Smooth muscle cell (in vitro differentiated cells): ENCODE results near the gene IGDCC3. TPM values are rescaled to one million over a fixed set of nuclear protein-coding genes. Genes with fewer than 3 reads are reported as not detected.

Source experiments
- DNase-seq: peaks from one replicate; lab custom pipeline; 2025; ENCODE audit not compliant: unreplicated experiment; lab: John Stamatoyannopoulos, UW
- H2AFZ ChIP-seq: fragments of 200-600 bp; sonication (generic); 2 replicates; pipeline ENCODE4 v1.6.0; 2016; ENCODE audit warnings: antibody characterized with exemption, low read depth, mild to moderate bottlenecking
- H3F3A ChIP-seq: fragments of 200-600 bp; sonication (generic); 2 replicates; pipeline ENCODE4 v1.6.0; 2017; ENCODE audit warnings: antibody characterized with exemption, low read depth
- H3K27ac ChIP-seq: fragments of 200-600 bp; sonication (generic); 2 replicates; pipeline ENCODE4 v1.5.1; 2016; ENCODE audit warnings: low read depth, mild to moderate bottlenecking
- H3K27me3 ChIP-seq: fragments of 200-600 bp; sonication (generic); 2 replicates; pipeline ENCODE4 v1.6.1; 2016; ENCODE audit warnings: low read depth, mild to moderate bottlenecking
- H3K36me3 ChIP-seq: fragments of 200-600 bp; sonication (generic); 2 replicates; pipeline ENCODE4 v1.5.1; 2016; ENCODE audit warnings: low read depth
- H3K4me1 ChIP-seq: fragments of 200-600 bp; sonication (generic); 2 replicates; pipeline ENCODE4 v1.5.1; 2016; ENCODE audit warnings: low read depth
- H3K4me2 ChIP-seq: fragments of 200-600 bp; sonication (generic); 2 replicates; pipeline ENCODE4 v1.6.0; 2016; ENCODE audit warnings: mild to moderate bottlenecking
- H3K4me3 ChIP-seq: fragments of 200-600 bp; sonication (generic); 2 replicates; pipeline ENCODE4 v1.5.1; 2016; ENCODE audit warnings: mild to moderate bottlenecking
- H3K79me2 ChIP-seq: fragments of 200-600 bp; sonication (generic); 2 replicates; pipeline ENCODE4 v1.6.0; 2016; ENCODE audit warnings: low read depth, mild to moderate bottlenecking
- H3K9ac ChIP-seq: fragments of 200-600 bp; sonication (generic); 2 replicates; pipeline ENCODE4 v1.6.0; 2016; ENCODE audit warnings: low read depth
- H3K9me3 ChIP-seq: fragments of 200-600 bp; sonication (generic); replicated peaks from 2 replicates; pipeline ENCODE4 v1.5.1; 2016; ENCODE audit warnings: low read depth
- H4K20me1 ChIP-seq: fragments of 200-600 bp; sonication (generic); 2 replicates; pipeline ENCODE4 v1.6.0; 2016; ENCODE audit warnings: low read depth
- CTCF ChIP-seq: fragments of 200-600 bp; sonication (generic); IDR thresholded peaks from 2 replicates; pipeline ENCODE4 v1.5.1; 2017; ENCODE audit warnings: borderline replicate concordance, mild to moderate bottlenecking, antibody characterized with exemption; ENCODE audit not compliant: insufficient read depth, poor library complexity, severe bottlenecking
- whole genome bisulfite sequencing: methylation state at CpG from one replicate; pipeline ENCODE4 v1.1.7; 2016; ENCODE audit warnings: low lambda C conversion rate; 5-methylcytosine and 5-hydroxymethylcytosine counted together
- polyA plus RNA-seq: library from polyadenylated mRNA; unstranded; fragments of >200 nt; fragmentation: Nextera tagmentation; extraction: Ambion mirVana; gene quantifications from 2 replicates; pipeline ENCODE4 v1.2.1, GENCODE V29; 2016
- total RNA-seq: library from RNA; depleted of rRNA; stranded (reverse); fragments of >200 nt; gene quantifications from 2 replicates; pipeline ENCODE4 v1.2.3, GENCODE V29; 2014

The IGDCC3 gene
- total and polyA plus RNA-seq, 2 experiments from 2014 or later, result 3.2 to 5.9 TPM

DNA sequence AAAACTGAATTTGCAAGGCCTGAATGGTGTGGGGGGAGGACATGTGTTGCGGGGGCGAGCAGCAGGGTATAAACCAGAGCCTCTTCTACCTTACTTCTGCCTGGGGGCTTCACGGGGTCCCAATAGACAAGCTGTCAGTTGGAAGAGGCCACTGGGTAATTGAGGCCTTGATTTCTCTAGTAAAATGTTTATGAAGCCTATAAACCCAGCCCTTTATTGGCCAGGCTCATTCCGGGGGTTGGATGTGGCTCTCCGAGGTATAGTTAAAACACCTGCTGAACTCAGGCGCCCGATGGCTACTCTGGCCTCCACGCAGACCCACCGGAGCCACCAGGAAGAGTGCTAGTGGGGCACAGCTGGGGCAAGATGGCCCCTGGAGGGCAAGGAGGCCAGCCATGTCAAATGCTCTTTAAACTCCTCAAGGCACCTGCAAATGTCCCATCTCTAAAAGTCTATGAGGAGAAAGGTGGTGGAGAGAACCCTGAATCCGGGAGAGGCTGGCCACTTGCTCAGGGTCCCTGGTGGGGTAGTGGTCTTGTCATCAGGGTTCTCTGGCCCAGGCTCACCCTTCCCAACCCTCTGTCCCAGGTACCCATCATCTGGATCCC, 34.3 kb downstream of the IGDCC3 start:
- TF ChIP-seq CTCF, result no peak
- H3K36me3 ChIP-seq, result no peaks in the 10 kb centered on the region
- DNase-seq, result no peak
- H3K9me3 ChIP-seq, result no peaks in the 10 kb centered on the region
- H3K27ac ChIP-seq, result no peak overlapping the region
- H3K4me1 ChIP-seq, result peaks cover 13% of the 10 kb centered on the region
- no peak overlapping the region for H3K4me3 ChIP-seq
- no peaks in the 10 kb centered on the region for H4K20me1 ChIP-seq
- H3F3A ChIP-seq, result peaks cover 18% of the 10 kb centered on the region
- no peak overlapping the region for H3K4me2 ChIP-seq
- no peak overlapping the region for H3K9ac ChIP-seq
- peaks cover 9% of the 10 kb centered on the region for H3K79me2 ChIP-seq
- H3K27me3 ChIP-seq, result no peaks in the 10 kb centered on the region
- no peak overlapping the region for H2AFZ ChIP-seq
- WGBS, result 74% methylated on average over 10 of the region's 10 CpGs

GRCh38 chr15:65342493-65342892, 35.3 kb downstream of the IGDCC3 start:
- Histone ChIP-seq H3K27ac (no peak overlapping the region), H3K4me1 (peaks cover 19% of the 10 kb centered on the region), H3K4me2 (no peak overlapping the region), H3K9ac (no peak overlapping the region), H3K79me2 (peaks cover 9% of the 10 kb centered on the region), H4K20me1 (no peaks in the 10 kb centered on the region), H3K36me3 (no peaks in the 10 kb centered on the region), H3K27me3 (no peaks in the 10 kb centered on the region), H3K9me3 (no peaks in the 10 kb centered on the region), H3K4me3 (no peak overlapping the region), H2AFZ (no peak overlapping the region), H3F3A (peaks cover 18% of the 10 kb centered on the region)
- WGBS, result 85% methylated on average over 9 of the region's 9 CpGs
- no peak for DNase-seq
- no peak for TF ChIP-seq CTCF

DNA sequence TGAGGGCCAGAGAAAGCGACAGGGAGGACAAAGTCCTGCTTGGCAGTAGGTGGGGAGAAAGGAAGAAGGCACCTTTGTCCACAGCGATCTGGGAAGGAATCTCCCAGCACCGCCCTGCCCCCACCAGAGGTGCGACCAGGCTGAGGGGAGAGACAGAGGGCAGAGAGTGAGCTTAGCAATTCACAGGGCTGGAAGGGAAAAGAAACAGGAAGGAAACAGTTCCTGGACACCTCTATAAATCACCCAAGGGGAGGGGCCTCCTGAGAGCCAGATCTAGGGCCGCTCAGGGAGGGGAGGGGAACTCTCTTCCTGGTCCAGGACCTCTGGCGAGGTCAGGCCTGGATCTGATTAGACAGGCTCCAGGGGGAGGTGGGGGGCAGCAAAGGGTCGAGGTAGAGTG, 37.9 kb downstream of the IGDCC3 start:
- peaks cover 9% of the 10 kb centered on the region for H3K79me2 ChIP-seq
- no peaks in the 10 kb centered on the region for H4K20me1 ChIP-seq
- no peak overlapping the region for H3K9ac ChIP-seq
- no peak for DNase-seq
- H3K4me2 ChIP-seq, result no peak overlapping the region
- WGBS, result 40% methylated on average over 7 of the region's 7 CpGs
- H3K27ac ChIP-seq, result no peak overlapping the region
- H3F3A ChIP-seq, result no peaks in the 10 kb centered on the region
- no peak for TF ChIP-seq CTCF
- no peak overlapping the region for H3K4me3 ChIP-seq
- H2AFZ ChIP-seq, result no peak overlapping the region
- H3K27me3 ChIP-seq, result no peaks in the 10 kb centered on the region
- peaks cover 26% of the 10 kb centered on the region for H3K4me1 ChIP-seq
- no peaks in the 10 kb centered on the region for H3K36me3 ChIP-seq
- no peaks in the 10 kb centered on the region for H3K9me3 ChIP-seq

GRCh38 chr15:65339416-65339815, 38.4 kb downstream of the IGDCC3 start:
- WGBS, result 85% methylated on average over 6 of the region's 6 CpGs
- no peak overlapping the region for H3K4me3 ChIP-seq
- no peaks in the 10 kb centered on the region for H3F3A ChIP-seq
- no peaks in the 10 kb centered on the region for H3K36me3 ChIP-seq
- no peaks in the 10 kb centered on the region for H3K27me3 ChIP-seq
- H3K27ac ChIP-seq, result no peak overlapping the region
- H3K4me1 ChIP-seq, result peaks cover 26% of the 10 kb centered on the region
- no peaks in the 10 kb centered on the region for H3K9me3 ChIP-seq
- no peaks in the 10 kb centered on the region for H4K20me1 ChIP-seq
- H3K4me2 ChIP-seq, result no peak overlapping the region
- H3K79me2 ChIP-seq, result peaks cover 9% of the 10 kb centered on the region
- TF ChIP-seq CTCF, result no peak
- DNase-seq, result no peak
- no peak overlapping the region for H3K9ac ChIP-seq
- H2AFZ ChIP-seq, result no peak overlapping the region
